GM23248 (cell line): Measurements from ENCODE around the gene MRPS26.

Experiments used
- EZH2 ChIP-seq: fragments of 200-600 bp; sonication (generic); IDR thresholded peaks from 2 replicates; pipeline ENCODE4 v1.6.1; 2018; ENCODE audit warnings: antibody characterized with exemption, mild to moderate bottlenecking; ENCODE audit not compliant: insufficient read depth, poor library complexity, severe bottlenecking
- EZH2phosphoT487 ChIP-seq: fragments of 200-600 bp; sonication (generic); IDR thresholded peaks from 2 replicates; pipeline ENCODE4 v1.6.1; 2018; ENCODE audit warnings: antibody characterized with exemption, moderate library complexity, mild to moderate bottlenecking, low read depth; ENCODE audit not compliant: insufficient read depth

- no peak for TF ChIP-seq EZH2
- no peak for TF ChIP-seq EZH2phosphoT487
Observed at GRCh38 chr20:3040086-3040485, 5.8 kb upstream of the MRPS26 start.
